HepG2 (cell line): Measurements from ENCODE around the gene LMX1B. TPM values are rescaled to one million over a fixed set of nuclear protein-coding genes. Genes with fewer than 3 reads are reported as not detected.

ENCODE experiments used
- ATAC-seq: fragments of 200-7000 bp; cut with Tn5 transposase; 3 replicates; pipeline ENCODE4 v1.9.1; 2020; ENCODE audit warnings: mild to moderate bottlenecking, moderate library complexity
- BruUV-seq: library from RNA; stranded (reverse); fragments of 400-500 nt; replicated peaks from 2 replicates; lab custom pipeline; 2021; lab: Mats Ljungman, UMichigan
- CTCF ChIA-PET: fragments of 300-600 bp; formaldehyde crosslinking; extraction: SDS; loops from one replicate; lab custom pipeline; 2021; ENCODE audit warnings: low total read pairs, inconsistent platforms, low intra/inter-chr PET ratio; lab: Yijun Ruan, JAX
- POLR2A ChIA-PET: fragments of 350-600 bp; sonication (Branson Sonifier 250); formaldehyde crosslinking; loops from one replicate; lab custom pipeline; 2020; ENCODE audit warnings: antibody characterized with exemption, inconsistent platforms; lab: Yijun Ruan, JAX
- DNase-seq: peaks from one replicate; pipeline ENCODE4 v3.0.0-alpha.2; 2015; ENCODE audit warnings: low spot score
- FAIRE-seq: peaks from 3 replicates; lab custom pipeline; 2011; peaks lifted over from hg19 to GRCh38; lab: Jason Lieb, UNC
- H2AFZ ChIP-seq: one replicate; pipeline ENCODE4 v1.6.1; 2011; ENCODE audit warnings: low read length, inconsistent platforms
- H3K27ac ChIP-seq: fragments of 300-600 bp; 3 replicates; pipeline ENCODE4 v1.8.0; 2011; ENCODE audit warnings: mixed run types, mild to moderate bottlenecking, mixed read lengths, low read length, inconsistent platforms; ENCODE audit not compliant: insufficient read depth; ENCODE audit errors: extremely low read length
- H3K27me3 ChIP-seq, 2 experiments: fragments of 200-600 bp in 1 of 2; 2 replicates in 1 of 2; 3 replicates in 1 of 2; pipeline versions ENCODE4 v1.6.0 to v1.8.0; 2011; ENCODE audit warnings: low read length in 2 of 2, mild to moderate bottlenecking in 2 of 2, moderate library complexity in 2 of 2, inconsistent platforms in 1 of 2; ENCODE audit not compliant: insufficient read depth in 2 of 2, control insufficient read depth in 1 of 2
- H3K36me3 ChIP-seq, 2 experiments: fragments of 200-600 bp in 1 of 2; replicated peaks in 1 of 2; 2 replicates in 1 of 2; 3 replicates in 1 of 2; pipeline versions ENCODE4 v1.5.1 to v1.8.0; 2011; ENCODE audit warnings: low read length in 2 of 2, inconsistent platforms in 1 of 2; ENCODE audit not compliant: insufficient read depth in 2 of 2, control insufficient read depth in 1 of 2
- H3K4me1 ChIP-seq: 2 replicates; pipeline ENCODE4 v1.5.1; 2012; ENCODE audit warnings: low read length, inconsistent platforms; ENCODE audit not compliant: insufficient read depth
- H3K4me2 ChIP-seq: 2 replicates; pipeline ENCODE4 v1.6.0; 2011; ENCODE audit warnings: low read depth, low read length, inconsistent platforms
- H3K4me3 ChIP-seq, 3 experiments: fragments of 200-600 bp in 1 of 3; sonication (generic), shearing (Covaris generic) in 1 of 3; replicated peaks in 1 of 3; 2 replicates each; pipeline ENCODE4 v1.5.1; 2011 to 2016; ENCODE audit warnings: low read length in 3 of 3, inconsistent platforms in 2 of 3, low read depth in 2 of 3, mild to moderate bottlenecking in 2 of 3, control low read depth in 1 of 3, mixed read lengths in 1 of 3; ENCODE audit not compliant: insufficient read depth in 1 of 3
- H3K79me2 ChIP-seq: one replicate; pipeline ENCODE4 v1.6.1; 2011; ENCODE audit warnings: low read length, inconsistent platforms; ENCODE audit not compliant: insufficient read depth
- H3K9ac ChIP-seq: 2 replicates; pipeline ENCODE4 v1.6.0; 2011; ENCODE audit warnings: mild to moderate bottlenecking, low read depth, low read length, inconsistent platforms; ENCODE audit not compliant: insufficient read depth
- H3K9me3 ChIP-seq: 2 replicates; pipeline ENCODE4 v1.5.1; 2012; ENCODE audit warnings: mild to moderate bottlenecking, low read length
- H4K20me1 ChIP-seq: 2 replicates; pipeline ENCODE4 v1.6.0; 2011; ENCODE audit warnings: inconsistent platforms, mild to moderate bottlenecking, low read length, moderate library complexity; ENCODE audit not compliant: insufficient read depth
- BRD4 ChIP-seq: sonication (generic); formaldehyde crosslinking; IDR thresholded peaks from 2 replicates; pipeline ENCODE4 v1.4.0; 2020; ENCODE audit warnings: missing genetic modification reagents
- KLF12 ChIP-seq: sonication (generic); formaldehyde crosslinking; IDR thresholded peaks from 2 replicates; pipeline ENCODE4 v1.4.0; 2020; ENCODE audit warnings: missing genetic modification reagents, borderline replicate concordance
- MAFG ChIP-seq: sonication (generic); formaldehyde crosslinking; IDR thresholded peaks from 2 replicates; pipeline ENCODE4 v1.5.1; 2020; ENCODE audit warnings: mild to moderate bottlenecking, missing genetic modification reagents
- PCBP1 ChIP-seq: fragments of 200-400 bp; formaldehyde crosslinking; IDR thresholded peaks from 2 replicates; pipeline ENCODE4 v1.6.1; 2017; ENCODE audit warnings: mild to moderate bottlenecking, low read depth, low read length, borderline replicate concordance
- PRMT3 ChIP-seq: sonication (generic); formaldehyde crosslinking; IDR thresholded peaks from 2 replicates; pipeline ENCODE4 v1.8.1; 2022; ENCODE audit warnings: low read depth, mild to moderate bottlenecking, moderate library complexity, missing genetic modification reagents, borderline replicate concordance
- SOX5 ChIP-seq: IDR thresholded peaks from 2 replicates; pipeline ENCODE4 v1.6.1; 2016; ENCODE audit warnings: borderline replicate concordance
- TAF1 ChIP-seq: sonication (generic); formaldehyde crosslinking; IDR thresholded peaks from 2 replicates; pipeline ENCODE4 v1.4.0; 2020; ENCODE audit warnings: missing genetic modification reagents
- ZMAT5 ChIP-seq: sonication (generic); formaldehyde crosslinking; IDR thresholded peaks from 2 replicates; pipeline ENCODE4 v1.5.0; 2020; ENCODE audit warnings: mild to moderate bottlenecking, low read depth, missing genetic modification reagents, borderline replicate concordance
- ZNF614 ChIP-seq: IDR thresholded peaks from 2 replicates; pipeline ENCODE4 v1.6.1; 2018; ENCODE audit warnings: missing biosample characterization, missing genetic modification reagents, inconsistent platforms, borderline replicate concordance
- ZNF768 ChIP-seq: sonication (generic); formaldehyde crosslinking; IDR thresholded peaks from 2 replicates; pipeline ENCODE4 v1.4.0; 2020; ENCODE audit warnings: missing genetic modification reagents
- WGBS: methylation state at CpG from one replicate; pipeline ENCODE4 v1.1.6; 2017; ENCODE audit warnings: low lambda C conversion rate; 5-methylcytosine and 5-hydroxymethylcytosine counted together
- in situ Hi-C: cut with HindIII; loops from 2 replicates; pipeline ENCODE4 v1.10.0; 2017; ENCODE audit warnings: low pct_unique_long_range_greater_than_20kb; ENCODE audit not compliant: extremely low pct_ligation_motif_present
- intact Hi-C: fragments of 100-400 bp; cut with micrococcal nuclease; formaldehyde crosslinking; loops from one replicate; pipeline ENCODE4 v1.10.0; 2022; ENCODE audit not compliant: unreplicated experiment
- polyA plus RNA-seq, 8 experiments: library from polyadenylated mRNA; depleted of rRNA in 3 of 8; stranded (reverse) in 7 of 8; unstranded in 1 of 8; fragments of >200 nt; fragmentation: Illumina TruSeq in 4 of 8; extraction: Trizol in 4 of 8; gene quantifications; 2 replicates each; pipeline versions ENCODE4 v1.2.1 to v1.2.3, GENCODE V29; 2011 to 2016; ENCODE audit warnings: low read depth in 4 of 8, missing spikeins in 1 of 8, mixed read lengths in 1 of 8; ENCODE audit not compliant: insufficient read depth in 1 of 8
- total RNA-seq, 5 experiments: library from RNA; depleted of rRNA; stranded (reverse); fragments of >200 nt; fragmentation: Illumina TruSeq; extraction: Trizol; gene quantifications; 2 replicates each; pipeline ENCODE4 v1.2.3, GENCODE V29; 2016; ENCODE audit warnings: low read depth in 1 of 5
- TF ChIP-seq, protein P1 (sequence below): sonication (generic); formaldehyde crosslinking; IDR thresholded peaks from 2 replicates; pipeline ENCODE4 v1.4.0; 2020; ENCODE audit warnings: mild to moderate bottlenecking, low read depth, missing genetic modification reagents
- TF ChIP-seq, protein P2 (sequence below): IDR thresholded peaks from 2 replicates; pipeline ENCODE4 v1.6.1; 2016; ENCODE audit warnings: mild to moderate bottlenecking
- TF ChIP-seq, protein P3 (sequence below): sonication (generic); formaldehyde crosslinking; IDR thresholded peaks from 2 replicates; pipeline ENCODE4 v1.5.0; 2020; ENCODE audit warnings: missing genetic modification reagents

Gene LMX1B
- total and polyA plus RNA-seq, 2 of the 13 experiments (the other 11 are each of a cell fraction or from before 2014, with no cell fraction given), result not detected

DNA sequence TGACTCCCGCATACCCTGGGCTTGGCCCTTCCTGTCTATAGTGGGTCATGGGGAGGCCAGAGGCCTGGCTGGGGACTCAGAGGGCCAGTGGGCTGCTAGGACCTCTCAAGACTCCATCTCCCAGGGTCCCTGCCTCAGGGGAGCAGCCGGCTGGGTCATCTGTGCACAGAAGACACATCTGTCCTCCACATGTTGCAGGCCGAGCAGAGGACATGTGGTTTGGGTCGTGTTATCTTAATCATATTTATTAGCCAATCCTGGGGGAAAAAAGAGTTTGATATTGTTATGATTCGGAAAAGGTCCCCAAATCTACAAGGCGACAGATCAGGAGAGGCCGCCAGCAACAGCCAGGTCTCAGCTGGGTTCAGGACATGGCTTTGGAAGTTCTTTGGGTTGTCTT, 14.4 kb downstream of the LMX1B start (continued):
- TF ChIP-seq PRMT3 (CRISPR knock-in tag) (no peak), KLF12 (CRISPR knock-in tag) (no peak), BRD4 (CRISPR knock-in tag) (no peak), ZNF614 (CRISPR knock-in tag) (no peak)
- TF ChIP-seq, protein P1, sequence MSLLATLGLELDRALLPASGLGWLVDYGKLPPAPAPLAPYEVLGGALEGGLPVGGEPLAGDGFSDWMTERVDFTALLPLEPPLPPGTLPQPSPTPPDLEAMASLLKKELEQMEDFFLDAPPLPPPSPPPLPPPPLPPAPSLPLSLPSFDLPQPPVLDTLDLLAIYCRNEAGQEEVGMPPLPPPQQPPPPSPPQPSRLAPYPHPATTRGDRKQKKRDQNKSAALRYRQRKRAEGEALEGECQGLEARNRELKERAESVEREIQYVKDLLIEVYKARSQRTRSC (CRISPR knock-in tag), result no peak

GRCh38 chr9:126628969-126629674, 15.4 kb downstream of the LMX1B start:
- in situ Hi-C loops, result no loop called here

More at GRCh38 chr9:126628969-126629674, 15.4 kb downstream of the LMX1B start:
- no peak for FAIRE-seq
- intact Hi-C loops, result no loop called here
- no TSS peak for BruUV-seq
- Histone ChIP-seq H3K36me3 (no peaks in the 10 kb centered on the region), H3K9me3 (no peaks in the 10 kb centered on the region), H3K79me2 (no peaks in the 10 kb centered on the region), H3K4me1 (no peaks in the 10 kb centered on the region), H3K4me3 (no peak overlapping the region), H2AFZ (no peak overlapping the region), H3K4me2 (no peak overlapping the region), H4K20me1 (no peaks in the 10 kb centered on the region), H3K9ac (no peak overlapping the region), H3K27me3 (peaks cover 30 to 92% of the 10 kb centered on the region in 2 experiments), H3K27ac (no peak overlapping the region)
- 23% methylated on average over 11 of the region's 11 CpGs for WGBS
- ChIA-PET POLR2A (no interaction called here), CTCF (no interaction called here)
- ATAC-seq, result no peak
- no peak for DNase-seq
- no peak for TF ChIP-seq TAF1
- no peak for TF ChIP-seq ZMAT5 (CRISPR knock-in tag)
- TF ChIP-seq, protein P2, sequence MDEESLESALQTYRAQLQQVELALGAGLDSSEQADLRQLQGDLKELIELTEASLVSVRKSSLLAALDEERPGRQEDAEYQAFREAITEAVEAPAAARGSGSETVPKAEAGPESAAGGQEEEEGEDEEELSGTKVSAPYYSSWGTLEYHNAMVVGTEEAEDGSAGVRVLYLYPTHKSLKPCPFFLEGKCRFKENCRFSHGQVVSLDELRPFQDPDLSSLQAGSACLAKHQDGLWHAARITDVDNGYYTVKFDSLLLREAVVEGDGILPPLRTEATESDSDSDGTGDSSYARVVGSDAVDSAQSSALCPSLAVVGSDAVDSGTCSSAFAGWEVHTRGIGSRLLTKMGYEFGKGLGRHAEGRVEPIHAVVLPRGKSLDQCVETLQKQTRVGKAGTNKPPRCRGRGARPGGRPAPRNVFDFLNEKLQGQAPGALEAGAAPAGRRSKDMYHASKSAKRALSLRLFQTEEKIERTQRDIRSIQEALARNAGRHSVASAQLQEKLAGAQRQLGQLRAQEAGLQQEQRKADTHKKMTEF (CRISPR knock-in tag), result no peak
- TF ChIP-seq SOX5 (CRISPR knock-in tag), result no peak
- no peak for TF ChIP-seq PCBP1
- TF ChIP-seq, protein P3, sequence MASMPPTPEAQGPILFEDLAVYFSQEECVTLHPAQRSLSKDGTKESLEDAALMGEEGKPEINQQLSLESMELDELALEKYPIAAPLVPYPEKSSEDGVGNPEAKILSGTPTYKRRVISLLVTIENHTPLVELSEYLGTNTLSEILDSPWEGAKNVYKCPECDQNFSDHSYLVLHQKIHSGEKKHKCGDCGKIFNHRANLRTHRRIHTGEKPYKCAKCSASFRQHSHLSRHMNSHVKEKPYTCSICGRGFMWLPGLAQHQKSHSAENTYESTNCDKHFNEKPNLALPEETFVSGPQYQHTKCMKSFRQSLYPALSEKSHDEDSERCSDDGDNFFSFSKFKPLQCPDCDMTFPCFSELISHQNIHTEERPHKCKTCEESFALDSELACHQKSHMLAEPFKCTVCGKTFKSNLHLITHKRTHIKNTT (CRISPR knock-in tag), result no peak
- peak; percentile 58; the same call in 1 of the 2 replicates for TF ChIP-seq ZNF768 (CRISPR knock-in tag)
- no peak for TF ChIP-seq MAFG (CRISPR knock-in tag)
